Left lobe of liver (tissue), 2 donors: ENCODE data around the gene SBK2. TPM values are rescaled to one million over a fixed set of nuclear protein-coding genes. Genes with fewer than 3 reads are reported as not detected.

Experiments
- ATAC-seq: fragments of 200-7000 bp; cut with Tn5 transposase; one replicate; pipeline ENCODE4 v1.9.1; 2020; ENCODE audit warnings: mild to moderate bottlenecking, moderate library complexity
- DNase-seq: peaks from one replicate; pipeline ENCODE4 v3.0.0-alpha.2; 2020; ENCODE audit warnings: low spot score
- total RNA-seq: library from RNA; stranded (reverse); gene quantifications from one replicate; pipeline ENCODE4 v1.2.1, GENCODE V29; 2021
- donor health status: DM: no; HTN: no; CAD: no; lungs with moderate emphysema.
- donor health status: DM: no; HTN: yes; CAD: no.

Gene SBK2
- total RNA-seq, 1 donor from 2014 or later = not detected

GRCh38 chr19:55554741-55555152 is 17.8 kb upstream of the SBK2 start:
- ATAC-seq (no peak), DNase-seq (no peak)

- no peak for ATAC-seq
- DNase-seq = no peak
Measured at GRCh38 chr19:55554302-55554701, 17.4 kb upstream of the SBK2 start.

- DNase-seq = no peak
- no peak for ATAC-seq
Measured at GRCh38 chr19:55553217-55554182, 16.6 kb upstream of the SBK2 start.

- ATAC-seq = no peak
- DNase-seq = no peak
Measured at GRCh38 chr19:55552620-55553019, 15.7 kb upstream of the SBK2 start.

DNA sequence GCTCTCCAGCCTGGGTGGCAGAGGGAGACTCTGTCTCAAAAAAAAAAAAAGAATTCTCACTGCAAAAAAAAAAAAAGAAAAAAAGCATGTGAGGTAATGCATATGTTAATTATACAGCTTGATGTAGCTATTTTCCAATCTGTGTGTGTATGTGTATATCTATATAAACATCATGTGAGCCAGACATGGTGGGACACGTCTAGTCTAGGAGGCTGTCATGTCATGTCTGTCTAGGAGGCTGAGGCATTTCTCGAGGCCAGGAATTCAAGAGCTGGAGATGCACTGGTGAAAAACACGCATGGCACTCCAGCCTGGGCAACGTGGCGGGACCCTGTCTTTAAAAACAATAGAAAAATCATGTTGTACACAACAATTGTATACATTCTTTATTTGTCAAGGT is 15.3 kb upstream of the SBK2 start:
- ATAC-seq (no peak), DNase-seq (no peak)

- DNase-seq (no peak), ATAC-seq (no peak)
Measured at GRCh38 chr19:55550321-55550650, 13.4 kb upstream of the SBK2 start.

DNA sequence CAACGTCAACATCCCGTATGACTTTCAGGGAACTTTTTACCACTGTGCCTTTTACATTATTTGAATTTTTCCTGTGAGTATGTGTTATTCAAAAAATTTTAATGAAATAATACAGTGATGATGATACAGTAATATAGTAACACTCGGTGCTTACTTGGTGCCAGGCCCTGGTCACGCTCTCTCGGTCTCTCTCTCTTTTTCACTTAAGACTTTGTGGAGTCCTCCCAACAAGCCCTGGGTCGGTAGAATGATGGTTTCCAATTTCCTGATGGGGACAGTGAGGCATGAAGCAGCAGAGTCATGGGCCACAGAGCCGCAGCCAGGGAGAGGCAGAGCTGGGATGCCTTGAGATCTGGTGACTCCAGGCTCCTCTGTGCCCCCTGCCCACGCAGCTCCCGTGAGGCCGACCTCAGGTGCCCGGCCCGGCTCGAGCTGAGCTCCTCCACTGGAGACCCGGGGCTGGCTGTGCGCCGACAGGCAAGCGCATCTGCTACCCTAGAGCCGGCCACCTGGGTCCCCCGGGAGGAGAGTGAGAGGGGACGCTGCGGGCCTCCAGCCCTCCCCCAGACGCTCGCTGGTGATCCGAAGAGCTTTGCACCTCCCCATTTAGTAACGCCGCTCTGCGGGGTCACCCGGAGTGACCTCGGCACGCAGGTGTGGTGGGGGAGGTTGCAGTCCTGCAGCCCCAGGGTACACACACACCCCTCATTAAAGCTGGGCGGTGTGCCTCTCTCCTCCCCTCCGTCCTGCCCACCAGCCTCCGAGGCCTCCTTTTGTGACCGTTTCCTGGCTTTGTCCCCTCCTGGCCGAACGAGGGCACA is 12.8 kb upstream of the SBK2 start:
- ATAC-seq (peak; percentile 24), DNase-seq (no peak)

DNA sequence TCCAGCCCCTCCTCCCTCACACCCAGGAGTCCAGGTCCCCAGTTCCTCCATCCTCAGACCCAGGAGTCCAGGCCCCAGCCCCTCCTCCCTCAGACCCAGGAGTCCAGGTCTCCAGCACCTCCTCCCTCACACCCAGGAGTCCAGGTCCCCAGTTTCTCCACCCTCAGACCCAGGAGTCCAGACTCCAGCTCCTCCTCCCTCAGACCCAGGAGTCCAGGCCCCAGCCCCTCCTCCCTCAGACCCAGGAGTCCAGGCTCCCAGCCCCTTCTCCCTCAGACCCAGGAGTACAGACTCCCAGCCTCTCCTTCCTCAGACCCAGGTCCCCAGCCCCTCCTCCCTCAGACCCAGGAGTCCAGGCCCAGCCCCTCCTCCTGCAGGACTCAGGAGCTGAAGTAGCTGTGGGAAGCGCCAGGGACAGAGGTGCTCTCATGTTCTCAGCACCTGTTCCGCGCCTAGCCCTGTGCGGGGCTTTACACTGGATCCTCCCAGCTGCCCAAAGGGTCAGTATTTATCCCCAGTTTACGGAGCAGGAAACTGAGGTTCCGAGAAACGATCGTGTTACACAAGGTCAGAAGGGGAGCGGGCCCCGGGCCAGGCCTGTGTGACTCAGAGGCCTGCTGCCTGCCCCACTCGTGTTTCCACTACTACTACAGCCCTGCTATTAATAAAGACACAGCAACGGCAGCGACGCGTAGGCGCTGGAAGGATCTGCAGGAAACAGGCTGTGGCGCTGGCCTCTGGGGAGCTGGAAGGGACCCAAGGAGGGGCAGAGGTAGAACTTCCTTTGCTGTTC is 10.1 kb upstream of the SBK2 start:
- ATAC-seq = peak; percentile 69
- peak; percentile 53 for DNase-seq

DNA sequence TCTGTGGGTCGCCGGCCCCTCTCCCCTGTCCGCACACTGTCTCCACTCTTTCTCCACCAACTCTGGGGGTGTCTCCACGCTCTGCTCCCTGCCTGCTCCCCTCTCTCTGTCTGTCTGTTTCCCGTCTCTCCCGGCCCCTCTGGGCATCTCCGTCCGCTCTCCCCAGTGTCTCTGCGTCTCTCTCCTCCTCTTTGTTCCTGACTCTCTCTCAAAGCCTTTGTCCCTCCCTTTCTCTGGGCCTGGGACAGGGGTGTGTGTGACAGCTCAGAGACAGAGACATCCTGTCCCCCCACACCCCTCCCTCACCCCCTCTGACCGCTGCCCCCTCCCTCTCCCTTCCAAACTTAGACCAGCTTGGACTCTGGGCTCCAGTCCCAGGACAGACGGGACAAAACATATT is 9.1 kb upstream of the SBK2 start:
- DNase-seq = no peak

DNA sequence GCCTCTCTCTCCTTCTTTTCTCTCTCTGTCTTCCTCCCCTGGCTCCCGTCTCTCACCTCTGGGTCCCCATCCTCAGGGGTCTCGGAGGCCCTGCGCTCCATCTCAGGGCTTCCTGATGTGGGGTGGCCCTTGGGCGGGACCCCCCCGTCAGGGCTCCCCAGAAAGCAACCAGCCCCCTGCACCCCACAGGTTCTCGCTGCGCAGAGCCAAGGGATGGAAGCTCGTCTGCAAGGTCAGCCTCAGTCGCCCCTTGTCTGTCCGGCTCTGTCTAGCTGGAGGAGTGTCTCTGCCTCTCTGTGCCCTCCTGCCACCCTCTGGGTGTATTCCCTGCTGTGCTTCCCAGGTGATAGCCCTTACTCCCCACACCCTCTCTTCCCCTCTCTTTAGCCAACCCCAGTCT is 8.5 kb upstream of the SBK2 start, which contains the start of gene SBK3:
TSS of gene SBK3 (minus strand) at position 101 of the 400 bp plus-strand sequence. CDS start at position 101, 0 bp downstream.
- ATAC-seq (no peak), DNase-seq (no peak)

More for the DNA sequence above, 9.1 kb upstream of the SBK2 start:
- no peak for ATAC-seq

DNA sequence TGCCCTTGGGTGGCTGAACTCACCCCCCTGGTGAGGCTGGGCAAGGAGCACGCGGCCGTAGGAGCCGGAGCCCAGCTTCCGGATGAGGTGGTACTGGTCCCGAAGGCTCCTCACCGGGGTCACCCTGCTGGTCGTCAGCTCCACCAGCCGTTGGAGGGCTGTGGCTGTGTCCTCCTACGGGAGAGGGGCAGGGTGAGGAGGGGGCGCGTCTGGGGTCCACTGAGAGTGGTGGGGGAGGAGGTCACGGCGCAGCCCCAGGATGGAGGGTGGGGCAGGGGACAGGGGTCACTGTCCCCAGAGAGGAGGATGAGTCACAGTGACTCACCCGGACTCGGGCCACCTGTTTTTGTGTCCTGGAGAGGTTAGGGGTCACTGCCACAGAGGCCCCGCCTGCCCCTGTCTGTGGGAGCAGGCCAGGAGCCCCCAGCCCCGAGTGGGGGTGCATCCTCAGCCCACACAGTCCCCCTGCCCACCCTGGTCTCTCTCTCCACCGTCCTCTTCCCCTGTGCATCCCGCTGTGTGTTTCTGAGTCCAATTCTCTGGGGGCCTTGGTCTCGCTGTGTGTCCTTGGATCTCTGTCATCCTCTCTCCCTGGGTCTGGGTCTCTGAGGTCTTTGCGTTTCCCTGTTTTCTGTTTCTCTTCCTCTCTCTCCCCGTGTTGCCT is 8.0 kb upstream of the SBK2 start:
- ATAC-seq (no peak), DNase-seq (no peak)

DNA sequence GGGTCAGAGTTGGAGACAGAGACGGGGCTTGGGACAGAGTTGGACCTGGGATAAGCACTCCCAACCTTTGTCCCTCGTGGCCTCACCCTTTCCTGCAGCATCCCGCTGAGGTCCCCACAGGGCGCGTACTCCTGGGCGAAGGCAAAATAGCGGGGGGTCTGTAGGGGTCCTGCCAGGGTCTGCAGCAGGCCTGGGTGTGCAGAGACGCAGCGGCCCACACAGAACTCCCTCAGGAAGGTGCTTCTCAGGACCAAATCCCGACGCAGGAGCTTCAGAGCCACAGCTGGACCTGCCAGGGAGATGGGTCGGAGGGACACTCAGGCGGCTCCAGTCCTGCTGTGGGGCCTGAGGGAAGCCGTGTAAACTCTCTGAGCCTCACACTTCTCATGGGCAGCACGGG is 7.1 kb upstream of the SBK2 start:
- ATAC-seq (no peak), DNase-seq (no peak)

GRCh38 chr19:55543567-55543966 is 6.6 kb upstream of the SBK2 start:
- DNase-seq (no peak), ATAC-seq (no peak)

DNA sequence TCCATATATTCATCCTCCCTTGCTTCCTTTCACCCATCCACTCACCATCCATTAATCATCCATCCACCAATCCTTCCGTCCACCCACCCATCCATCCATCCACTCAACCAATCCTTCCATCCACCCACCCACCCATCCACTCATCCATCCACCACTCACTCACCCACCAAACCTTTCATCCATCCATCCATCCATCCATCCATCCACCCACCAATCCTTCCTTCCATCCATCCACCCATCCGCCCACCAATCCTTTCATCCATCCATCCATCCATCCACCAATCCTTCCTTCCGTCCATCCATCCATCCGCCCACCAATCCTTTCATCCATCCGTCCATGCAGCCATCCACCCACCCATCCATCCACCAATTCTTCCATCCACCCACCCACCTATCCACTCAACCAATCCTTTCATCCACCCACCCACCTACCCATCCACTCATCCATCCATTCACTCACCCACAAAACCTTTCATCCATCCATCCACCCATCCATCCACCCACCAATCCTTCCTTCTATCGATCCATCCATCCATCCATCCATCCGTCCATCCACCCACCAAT is 5.4 kb upstream of the SBK2 start:
- no peak for DNase-seq
- no peak for ATAC-seq

- ATAC-seq (no peak), DNase-seq (no peak)
Measured at GRCh38 chr19:55541091-55541490, 4.2 kb upstream of the SBK2 start.

DNA sequence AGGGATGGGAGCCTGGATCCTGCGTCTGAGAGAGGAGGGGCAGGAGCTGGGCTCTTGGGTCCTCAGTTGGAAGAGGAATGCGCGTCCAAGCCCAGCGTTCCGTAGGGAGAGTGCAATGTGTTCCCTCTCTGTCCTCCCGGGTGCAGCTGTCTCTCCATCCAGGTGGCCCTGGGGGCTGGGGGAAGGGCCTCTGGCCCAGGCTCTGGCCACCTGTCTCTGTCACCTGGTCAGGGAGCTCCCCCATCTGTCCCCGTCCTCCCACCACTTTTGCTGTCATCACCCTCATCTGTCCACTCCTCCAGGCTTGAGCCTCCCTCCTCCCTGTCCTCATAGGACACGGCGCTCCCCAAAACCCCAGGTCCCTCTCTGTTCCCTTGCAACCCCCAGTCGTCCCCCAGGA is 3.7 kb upstream of the SBK2 start:
- DNase-seq = no peak
- no peak for ATAC-seq

GRCh38 chr19:55539090-55539984 is 2.4 kb upstream of the SBK2 start:
- no peak for ATAC-seq
- DNase-seq = no peak

DNA sequence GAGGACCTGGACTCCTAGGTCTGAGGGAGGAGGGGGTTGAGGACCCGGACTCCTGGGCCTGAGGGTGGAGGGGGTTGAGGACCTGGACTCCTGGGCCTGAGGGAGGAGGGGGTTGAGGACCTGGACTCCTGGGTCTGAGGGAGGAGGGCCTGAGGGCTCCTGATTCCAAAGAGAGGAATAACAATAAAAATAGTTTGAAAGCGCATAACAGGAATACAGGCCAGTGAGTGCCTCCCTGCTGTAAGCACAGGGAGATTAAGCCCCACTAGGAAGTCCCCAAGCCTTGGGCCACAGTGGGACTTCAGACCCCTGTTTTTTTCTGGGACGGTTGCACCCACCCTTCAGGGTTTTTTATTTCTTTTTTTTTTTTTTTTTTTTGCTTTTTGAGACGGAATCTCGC is 1.2 kb upstream of the SBK2 start:
- DNase-seq = no peak

DNA sequence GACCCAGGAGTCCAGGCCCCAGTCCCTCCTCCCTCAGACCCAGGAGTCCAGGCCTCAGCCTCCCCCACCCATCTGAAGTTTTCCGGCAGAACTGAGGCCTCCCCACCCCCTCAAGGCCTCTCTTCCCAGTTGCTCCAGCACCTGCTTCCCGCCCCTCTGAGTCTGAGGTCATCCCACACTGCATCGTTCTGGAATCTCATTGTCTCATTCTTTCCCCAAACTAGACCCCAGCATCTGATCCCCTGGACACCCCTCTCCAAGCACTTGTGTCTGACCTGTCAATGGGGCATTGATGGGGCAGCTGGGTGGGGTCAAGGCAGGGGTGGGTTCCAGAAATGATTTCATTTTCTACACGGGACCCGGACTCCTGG is 793 bp upstream of the SBK2 start:
- no peak for ATAC-seq
- DNase-seq = no peak

More for the DNA sequence above, 1.2 kb upstream of the SBK2 start:
- ATAC-seq = no peak
